Skeletal muscle tissue (tissue), 4 donors: ENCODE data around the gene APEX2. TPM values are rescaled to one million over a fixed set of nuclear protein-coding genes. Genes with fewer than 3 reads are reported as not detected.

Experiments
- H3K27ac ChIP-seq: one replicate; pipeline ENCODE4 v1.7.0; 2013; ENCODE audit warnings: mild to moderate bottlenecking, low read depth, low read length, inconsistent platforms
- H3K27me3 ChIP-seq, 3 donors: one replicate each; pipeline ENCODE4 v1.7.0; 2013; ENCODE audit warnings: low read length in 3 of 3; ENCODE audit not compliant: control insufficient read depth in 3 of 3, insufficient read depth in 3 of 3
- H3K36me3 ChIP-seq, 3 donors: one replicate each; pipeline ENCODE4 v1.7.0; 2013; ENCODE audit warnings: low read length in 3 of 3; ENCODE audit not compliant: control insufficient read depth in 3 of 3, insufficient read depth in 3 of 3
- H3K4me1 ChIP-seq, 3 donors: one replicate each; pipeline ENCODE4 v1.7.0; 2013; ENCODE audit warnings: low read length in 3 of 3, mild to moderate bottlenecking in 3 of 3; ENCODE audit not compliant: control insufficient read depth in 3 of 3, insufficient read depth in 3 of 3
- H3K4me3 ChIP-seq, 3 donors: one replicate each; pipeline ENCODE4 v1.7.0; 2013; ENCODE audit warnings: low read length in 3 of 3
- H3K9ac ChIP-seq, 3 donors: one replicate each; pipeline ENCODE4 v1.7.0; 2013; ENCODE audit warnings: low read length in 3 of 3, mild to moderate bottlenecking in 3 of 3, moderate library complexity in 2 of 3, low read depth in 1 of 3
- H3K9me3 ChIP-seq, 3 donors: one replicate each; pipeline ENCODE4 v1.7.0; 2013; ENCODE audit warnings: low read length in 3 of 3; ENCODE audit not compliant: control insufficient read depth in 3 of 3
- total RNA-seq: library from RNA; depleted of rRNA; stranded (reverse); fragments of >200 nt; gene quantifications from one replicate; pipeline ENCODE4 v1.2.3, GENCODE V29; 2014
- donor health status: Osteomylitis.

APEX2 gene
- total RNA-seq, 1 donor from 2014 or later = 2.1 TPM

DNA sequence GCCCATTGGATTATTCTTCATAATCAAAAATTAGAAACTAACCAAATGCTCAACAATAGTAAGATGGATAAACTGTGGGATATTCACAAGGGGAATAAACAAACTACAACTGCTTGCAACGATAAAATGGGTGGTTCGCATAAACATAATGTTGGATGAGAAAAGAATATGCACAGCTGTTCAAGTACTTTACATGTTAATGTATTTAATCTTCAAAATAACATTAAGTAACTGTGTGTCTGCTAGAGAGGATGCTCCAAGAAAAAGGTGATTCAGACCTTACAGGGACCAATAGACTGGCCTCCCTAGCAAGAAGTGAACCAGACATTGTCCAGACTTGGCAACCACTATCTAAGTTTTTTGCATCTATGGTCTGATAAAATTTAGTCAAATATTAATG, 8.5 kb upstream of the APEX2 start:
- Histone ChIP-seq H3K27ac (peak overlapping the region; percentile 81), H3K9me3 (no peaks in the 10 kb centered on the region), H3K9ac (no peak overlapping the region), H3K36me3 (no peaks in the 10 kb centered on the region), H3K4me1 (peaks cover 6 to 10% (median 8%) of the 10 kb centered on the region in 3 donors), H3K4me3 (peak overlapping the region; percentile 0 to 67 (median 31)), H3K27me3 (no peaks in the 10 kb centered on the region)

DNA sequence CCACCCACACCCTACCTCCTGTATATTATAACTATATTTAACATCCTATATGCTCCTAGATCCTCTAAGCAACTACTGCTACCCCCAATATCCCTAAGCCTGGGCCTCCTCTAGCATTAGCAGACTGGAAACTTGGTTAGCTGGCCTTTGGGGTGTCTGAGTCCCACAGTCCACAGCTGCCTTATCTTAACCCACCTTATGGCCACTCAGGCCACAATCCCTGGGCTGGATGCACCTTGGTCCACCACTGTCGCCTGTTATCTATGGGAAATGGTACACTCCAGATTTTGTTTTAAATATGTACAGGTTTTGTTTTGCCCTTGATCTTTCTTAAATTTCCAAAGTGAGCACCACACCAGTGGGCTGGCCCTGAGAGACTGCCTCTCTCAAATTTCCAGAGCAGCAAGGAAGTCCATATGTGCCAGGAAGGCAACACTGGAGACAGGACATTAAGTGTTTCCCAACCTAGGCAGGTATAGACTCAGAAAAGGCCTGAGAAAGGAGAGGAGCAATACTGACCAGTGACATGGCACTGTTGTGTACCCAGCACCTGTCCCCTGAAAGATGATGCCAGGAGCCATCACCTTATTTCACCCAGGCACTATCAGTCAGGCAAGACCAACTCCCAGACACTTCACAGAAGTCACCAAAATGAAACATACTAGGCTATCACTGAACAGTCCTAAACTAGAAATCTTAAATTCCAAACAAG, 7.1 kb upstream of the APEX2 start:
- H3K27me3 ChIP-seq = no peaks in the 10 kb centered on the region
- peak overlapping the region; percentile 81 for H3K27ac ChIP-seq
- H3K36me3 ChIP-seq = no peaks in the 10 kb centered on the region
- peaks cover 6 to 10% (median 8%) of the 10 kb centered on the region in 3 donors for H3K4me1 ChIP-seq
- H3K9me3 ChIP-seq = no peaks in the 10 kb centered on the region
- H3K9ac ChIP-seq = peak overlapping the region; percentile 11 to 70 (median 68)
- H3K4me3 ChIP-seq = peak overlapping the region; percentile 53 to 67 (median 61)

DNA sequence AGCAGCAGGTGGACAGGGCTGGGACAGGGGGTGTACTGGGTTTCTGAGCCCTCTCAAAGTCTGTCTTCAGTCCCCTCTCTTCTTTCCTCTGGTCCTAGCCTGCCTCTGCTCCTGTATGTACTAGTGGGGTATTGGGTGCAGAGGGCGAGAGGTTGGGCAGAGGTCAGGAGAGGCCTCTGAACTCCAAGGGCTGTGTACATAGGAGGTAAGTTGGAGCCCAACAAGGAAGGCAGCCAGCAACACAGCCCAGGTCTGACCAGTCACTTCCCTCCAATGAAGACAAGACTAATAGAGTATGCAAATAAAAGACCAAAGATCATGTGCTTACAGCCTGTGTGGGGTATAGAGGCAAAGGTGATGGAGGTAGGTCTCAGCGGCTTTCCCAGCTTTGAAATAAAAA, 6.1 kb upstream of the APEX2 start, which contains the start of gene PFKFB1:
Gene PFKFB1 (minus strand): TSS at position 90 of the 400 bp plus-strand sequence. CDS start 181 bp downstream, outside the sequence.
- Histone ChIP-seq H3K36me3 (no peaks in the 10 kb centered on the region), H3K27me3 (no peaks in the 10 kb centered on the region), H3K27ac (peak within 1 kb of the TSS; percentile 81), H3K4me1 (peaks cover 6 to 10% (median 9%) of the 10 kb centered on the region in 3 donors), H3K4me3 (peak within 1 kb of the TSS; percentile 53 to 67 (median 61)), H3K9me3 (no peaks in the 10 kb centered on the region), H3K9ac (peak within 1 kb of the TSS; percentile 11 to 70 (median 68))

- H3K27me3 ChIP-seq = no peaks in the 10 kb centered on the region
- no peaks in the 10 kb centered on the region for H3K36me3 ChIP-seq
- peaks cover 6 to 10% (median 9%) of the 10 kb centered on the region in 3 donors for H3K4me1 ChIP-seq
- H3K9ac ChIP-seq = peak overlapping the region in 1 of 3 donors; percentile 70
- peak overlapping the region; percentile 81 for H3K27ac ChIP-seq
- peak overlapping the region; percentile 53 to 67 (median 61) for H3K4me3 ChIP-seq
- H3K9me3 ChIP-seq = no peaks in the 10 kb centered on the region
These were observed 5.4 kb upstream of the APEX2 start for GRCh38 chrX:54994668-54995351.

DNA sequence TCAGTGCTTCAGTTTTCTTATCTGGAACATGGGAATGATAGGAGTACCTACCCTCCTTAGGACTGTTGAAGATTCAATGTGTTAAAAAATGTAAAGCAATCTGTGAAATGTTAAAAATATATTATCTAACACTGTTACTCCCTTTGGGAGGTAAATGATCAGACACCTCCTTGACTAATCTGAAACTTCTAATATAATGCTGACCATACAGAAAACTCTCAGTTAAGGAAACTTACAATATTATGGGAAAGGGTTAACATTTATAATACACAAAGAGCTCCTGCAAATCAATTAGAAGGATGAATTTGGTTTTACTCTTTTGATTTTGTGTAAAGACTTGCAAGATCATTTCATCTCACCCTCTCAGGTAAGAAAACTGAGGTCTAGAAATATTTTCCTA, 4.5 kb upstream of the APEX2 start:
- Histone ChIP-seq H3K4me3 (peak overlapping the region in 2 of 3 donors; percentile 7 to 15), H3K9me3 (no peaks in the 10 kb centered on the region), H3K27ac (peak overlapping the region; percentile 81), H3K9ac (no peak overlapping the region), H3K36me3 (no peaks in the 10 kb centered on the region), H3K4me1 (peaks cover 6 to 10% (median 10%) of the 10 kb centered on the region in 3 donors), H3K27me3 (no peaks in the 10 kb centered on the region)

DNA sequence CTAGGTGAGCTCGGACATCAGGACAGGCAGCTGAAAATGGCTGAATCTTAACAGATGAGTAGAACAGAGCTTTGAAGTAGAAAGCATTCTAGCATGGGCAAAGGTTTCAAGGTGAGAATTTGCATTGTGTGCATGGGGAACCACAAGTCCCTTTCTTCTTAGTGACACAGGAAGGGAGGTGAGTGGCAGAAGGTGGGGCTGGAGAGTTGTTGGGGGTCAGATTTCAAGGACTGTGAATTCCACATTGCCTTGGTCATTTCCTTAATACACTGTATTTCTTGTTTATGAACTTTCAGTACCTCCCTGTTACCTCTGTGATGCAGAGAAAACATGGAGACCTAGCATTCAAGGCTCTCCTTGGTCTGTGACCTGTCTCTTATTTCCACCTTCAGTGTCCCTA, 4.1 kb downstream of the APEX2 start:
- no peaks in the 10 kb centered on the region for H3K27me3 ChIP-seq
- no peaks in the 10 kb centered on the region for H3K9me3 ChIP-seq
- no peak overlapping the region for H3K4me3 ChIP-seq
- H3K36me3 ChIP-seq = peaks cover 10 to 20% (median 10%) of the 10 kb centered on the region in 3 donors
- H3K27ac ChIP-seq = no peak overlapping the region
- H3K4me1 ChIP-seq = peaks cover 13 to 25% (median 25%) of the 10 kb centered on the region in 3 donors
- H3K9ac ChIP-seq = no peak overlapping the region

DNA sequence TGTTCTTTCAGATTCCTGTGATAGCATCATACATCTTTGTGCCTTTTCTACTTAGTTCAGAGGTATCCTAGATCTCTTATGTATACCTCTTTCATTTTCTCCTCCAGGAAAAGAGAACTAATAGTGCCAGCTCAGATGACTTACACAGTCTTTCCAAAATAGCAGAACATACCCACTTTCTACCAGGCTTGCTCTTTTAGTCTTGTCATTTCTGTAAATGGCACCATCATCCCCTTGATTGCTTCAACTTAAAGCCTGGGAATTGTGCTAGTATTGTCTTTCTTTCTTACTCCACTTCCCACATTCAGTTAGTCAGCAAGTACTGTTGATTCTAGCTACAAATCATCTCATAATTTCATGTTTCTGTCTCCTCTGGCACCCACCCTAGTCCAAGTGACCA, 5.1 kb downstream of the APEX2 start:
- Histone ChIP-seq H3K36me3 (peaks cover 10 to 20% (median 10%) of the 10 kb centered on the region in 3 donors), H3K4me3 (no peak overlapping the region), H3K9me3 (no peaks in the 10 kb centered on the region), H3K27me3 (no peaks in the 10 kb centered on the region), H3K4me1 (peaks cover 18 to 30% (median 26%) of the 10 kb centered on the region in 3 donors), H3K27ac (no peak overlapping the region), H3K9ac (no peak overlapping the region)

DNA sequence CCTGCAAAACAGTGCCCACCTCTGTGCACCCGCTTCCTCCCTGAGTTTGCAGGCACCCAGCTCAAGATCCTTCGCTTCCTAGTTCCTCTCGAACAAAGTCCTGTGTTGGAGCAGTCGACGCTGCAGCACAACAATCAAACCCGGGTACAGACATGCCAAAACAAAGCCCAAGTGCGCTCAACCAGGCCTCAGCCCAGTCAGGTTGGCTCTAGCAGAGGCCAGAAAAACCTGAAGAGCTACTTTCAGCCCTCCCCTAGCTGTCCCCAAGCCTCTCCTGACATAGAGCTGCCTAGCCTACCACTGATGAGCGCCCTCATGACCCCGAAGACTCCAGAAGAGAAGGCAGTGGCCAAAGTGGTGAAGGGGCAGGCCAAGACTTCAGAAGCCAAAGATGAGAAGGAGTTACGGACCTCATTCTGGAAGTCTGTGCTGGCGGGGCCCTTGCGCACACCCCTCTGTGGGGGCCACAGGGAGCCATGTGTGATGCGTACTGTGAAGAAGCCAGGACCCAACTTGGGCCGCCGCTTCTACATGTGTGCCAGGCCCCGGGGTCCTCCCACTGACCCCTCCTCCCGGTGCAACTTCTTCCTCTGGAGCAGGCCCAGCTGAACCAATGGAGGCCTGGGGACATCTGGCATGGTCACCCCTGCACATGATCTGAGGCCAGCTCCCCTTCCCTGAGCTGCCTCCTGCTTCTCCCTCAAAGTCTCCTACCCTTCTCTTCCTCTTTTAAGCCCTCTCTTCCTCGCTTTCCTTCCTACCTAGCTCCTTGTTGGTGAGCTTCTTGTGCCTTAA, 6.9 kb downstream of the APEX2 start:
- no peak overlapping the region for H3K9ac ChIP-seq
- H3K27me3 ChIP-seq = no peaks in the 10 kb centered on the region
- no peak overlapping the region for H3K4me3 ChIP-seq
- H3K27ac ChIP-seq = no peak overlapping the region
- no peaks in the 10 kb centered on the region for H3K9me3 ChIP-seq
- peaks cover 10 to 24% (median 18%) of the 10 kb centered on the region in 3 donors for H3K4me1 ChIP-seq
- peaks cover 10 to 20% (median 10%) of the 10 kb centered on the region in 3 donors for H3K36me3 ChIP-seq

DNA sequence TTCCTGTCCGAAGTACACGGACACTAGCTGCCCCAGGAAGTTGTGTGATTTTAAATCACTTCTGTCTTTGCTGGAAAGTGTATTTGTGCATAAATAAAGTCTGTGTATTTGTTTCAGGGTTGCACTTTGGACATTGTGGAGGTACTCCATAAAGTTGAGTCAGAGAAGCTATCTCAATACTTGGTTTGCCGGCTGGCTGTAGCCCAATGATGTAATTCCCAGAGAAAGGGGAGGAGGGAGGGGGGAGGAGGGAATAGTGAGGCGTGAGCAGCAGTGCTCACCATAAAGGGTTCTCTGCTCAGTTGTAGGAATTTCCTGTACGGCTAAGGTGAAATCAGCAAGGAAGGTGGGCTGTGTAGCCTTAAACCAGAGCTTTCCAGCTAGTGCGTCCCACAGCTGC, 7.5 kb downstream of the APEX2 start:
- Histone ChIP-seq H3K4me1 (peaks cover 10 to 22% (median 18%) of the 10 kb centered on the region in 3 donors), H3K9ac (no peak overlapping the region), H3K9me3 (no peaks in the 10 kb centered on the region), H3K27ac (peak overlapping the region; percentile 84), H3K4me3 (no peak overlapping the region), H3K27me3 (no peaks in the 10 kb centered on the region), H3K36me3 (peaks cover 7 to 20% (median 10%) of the 10 kb centered on the region in 3 donors)
